Lung (tissue), 12 donors: ENCODE results near the gene ZFC3H1. TPM values are rescaled to one million over a fixed set of nuclear protein-coding genes. Genes with fewer than 3 reads are reported as not detected.
"Not testable (repeated sequence)": the region's sequence is repeated elsewhere in the genome, so short reads cannot be mapped to it uniquely, and the experiment has no call there.

Experiments
- ATAC-seq: fragments of 200-7000 bp; cut with Tn5 transposase; one replicate; pipeline ENCODE4 v1.9.1; 2020; ENCODE audit warnings: moderate number of reproducible peaks; ENCODE audit not compliant: insufficient read depth, low FRiP score
- DNase-seq, 3 donors: peaks; one replicate each; pipeline ENCODE4 v3.0.0-alpha.2; 2013 to 2017
- H3K27ac ChIP-seq, 2 donors: one replicate each; pipeline ENCODE4 v1.5.1; 2013; ENCODE audit warnings: mild to moderate bottlenecking in 2 of 2, moderate library complexity in 2 of 2, control low read depth in 1 of 2, inconsistent platforms in 1 of 2, low read depth in 1 of 2, low read length in 1 of 2
- H3K27me3 ChIP-seq, 3 donors: one replicate each; pipeline ENCODE4 v1.5.1; 2013; ENCODE audit warnings: low read length in 2 of 3; ENCODE audit not compliant: control insufficient read depth in 3 of 3, insufficient read depth in 3 of 3
- H3K36me3 ChIP-seq, 4 donors: one replicate each; pipeline ENCODE4 v1.5.1; 2013; ENCODE audit warnings: low read length in 4 of 4, mild to moderate bottlenecking in 1 of 4, moderate library complexity in 1 of 4; ENCODE audit not compliant: control insufficient read depth in 4 of 4, insufficient read depth in 4 of 4
- H3K4me1 ChIP-seq, 5 donors: one replicate each; pipeline ENCODE4 v1.5.1; 2013; ENCODE audit warnings: low read length in 5 of 5, mild to moderate bottlenecking in 2 of 5, moderate library complexity in 1 of 5; ENCODE audit not compliant: control insufficient read depth in 5 of 5, insufficient read depth in 5 of 5
- H3K4me3 ChIP-seq: one replicate; pipeline ENCODE4 v1.5.1; 2013; ENCODE audit warnings: mild to moderate bottlenecking, control low read depth, moderate library complexity
- H3K9ac ChIP-seq, 2 donors: one replicate each; pipeline ENCODE4 v1.5.1; 2013; ENCODE audit warnings: low read length in 2 of 2, control low read depth in 1 of 2; ENCODE audit not compliant: insufficient read depth in 1 of 2
- H3K9me3 ChIP-seq, 4 donors: one replicate each; pipeline ENCODE4 v1.5.1; 2013; ENCODE audit warnings: low read length in 3 of 4, mild to moderate bottlenecking in 1 of 4, moderate library complexity in 1 of 4; ENCODE audit not compliant: control insufficient read depth in 4 of 4, insufficient read depth in 3 of 4
- WGBS, 2 donors: extraction: QIAGEN DNeasy Blood & Tissue Kit; methylation state at CpG; one replicate each; pipeline ENCODE4 v1.1.7; 2013; 5-methylcytosine and 5-hydroxymethylcytosine counted together
- polyA plus RNA-seq, 2 donors: library from polyadenylated mRNA; stranded (reverse); fragments of 200-250 nt; gene quantifications; one replicate each; pipeline ENCODE4 v1.2.1, GENCODE V29; 2013
- total RNA-seq, 2 donors: library from RNA; depleted of rRNA in 1 of 2; stranded (reverse); fragments of >200 nt in 1 of 2; gene quantifications; one replicate each; pipeline ENCODE4 v1.2.1, GENCODE V29; 2014 to 2021
- TF ChIP-seq, protein P1 (sequence below): IDR thresholded peaks from 2 replicates; pipeline ENCODE4 v1.5.1; 2012; ENCODE audit warnings: mild to moderate bottlenecking; ENCODE audit errors: control extremely low read depth, extremely low read depth
- donor health status: control.
- donor health status: control.
- donor health status: Bipolar disorder and iron deficiency.
- donor health status: healthy.
- donor health status: DM: yes; HTN: yes; CAD: no.

The ZFC3H1 gene
- total and polyA plus RNA-seq, 4 donors = 15.5 to 107 (median 29.6) TPM

DNA sequence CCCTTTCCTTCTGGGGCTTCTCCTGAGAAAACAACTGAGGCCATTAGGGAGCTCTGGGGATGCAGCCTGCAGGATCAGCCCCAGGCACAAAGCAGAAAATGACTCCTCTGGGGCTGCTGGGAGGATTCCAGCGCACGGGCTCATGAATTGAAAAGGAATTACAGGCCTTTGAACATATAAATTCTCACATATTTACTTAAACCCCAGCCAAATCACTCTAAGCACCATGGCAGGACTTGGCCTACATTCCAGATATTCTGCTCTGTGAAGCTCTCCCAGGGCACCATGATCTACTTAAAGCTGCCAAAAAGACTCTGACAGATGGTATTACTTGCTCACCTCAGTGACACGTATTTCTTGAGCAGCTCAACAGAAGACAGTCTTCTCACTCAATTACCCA, 87.2 kb downstream of the ZFC3H1 start:
- DNase-seq (no peak), ATAC-seq (no peak)
- TF ChIP-seq, protein P1, sequence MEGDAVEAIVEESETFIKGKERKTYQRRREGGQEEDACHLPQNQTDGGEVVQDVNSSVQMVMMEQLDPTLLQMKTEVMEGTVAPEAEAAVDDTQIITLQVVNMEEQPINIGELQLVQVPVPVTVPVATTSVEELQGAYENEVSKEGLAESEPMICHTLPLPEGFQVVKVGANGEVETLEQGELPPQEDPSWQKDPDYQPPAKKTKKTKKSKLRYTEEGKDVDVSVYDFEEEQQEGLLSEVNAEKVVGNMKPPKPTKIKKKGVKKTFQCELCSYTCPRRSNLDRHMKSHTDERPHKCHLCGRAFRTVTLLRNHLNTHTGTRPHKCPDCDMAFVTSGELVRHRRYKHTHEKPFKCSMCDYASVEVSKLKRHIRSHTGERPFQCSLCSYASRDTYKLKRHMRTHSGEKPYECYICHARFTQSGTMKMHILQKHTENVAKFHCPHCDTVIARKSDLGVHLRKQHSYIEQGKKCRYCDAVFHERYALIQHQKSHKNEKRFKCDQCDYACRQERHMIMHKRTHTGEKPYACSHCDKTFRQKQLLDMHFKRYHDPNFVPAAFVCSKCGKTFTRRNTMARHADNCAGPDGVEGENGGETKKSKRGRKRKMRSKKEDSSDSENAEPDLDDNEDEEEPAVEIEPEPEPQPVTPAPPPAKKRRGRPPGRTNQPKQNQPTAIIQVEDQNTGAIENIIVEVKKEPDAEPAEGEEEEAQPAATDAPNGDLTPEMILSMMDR = no peak
- 76 to 90% methylated on average over 3 of the region's 3 CpGs for WGBS, 2 donors
- Histone ChIP-seq H3K9ac (no peak overlapping the region), H3K4me3 (no peak overlapping the region), H3K27ac (no peak overlapping the region), H3K36me3 (no peaks in the 10 kb centered on the region), H3K9me3 (no peaks in the 10 kb centered on the region), H3K4me1 (peaks cover 0 to 3% (median 0%) of the 10 kb centered on the region in 5 donors), H3K27me3 (no peaks in the 10 kb centered on the region)

DNA sequence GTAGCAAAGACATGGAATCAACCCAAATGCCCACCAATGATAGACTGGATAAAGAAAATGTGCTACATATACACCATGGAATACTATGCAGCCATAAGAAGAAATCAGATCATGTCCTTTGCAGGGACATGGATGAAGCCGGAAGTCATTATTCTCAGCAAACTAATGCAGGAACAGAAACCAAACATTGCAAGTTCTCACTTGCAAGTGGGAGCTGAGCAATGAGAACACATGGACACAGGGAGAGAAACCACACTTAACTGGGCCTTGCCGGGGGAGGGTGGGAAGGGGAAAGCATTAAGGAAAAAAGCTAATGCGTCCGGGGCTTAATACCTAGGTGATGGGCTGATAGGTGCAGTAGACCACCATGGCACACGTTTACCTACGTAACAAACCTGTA, 93.8 kb downstream of the ZFC3H1 start:
- 80 to 94% methylated on average over 6 of the region's 6 CpGs for WGBS, 2 donors

DNA sequence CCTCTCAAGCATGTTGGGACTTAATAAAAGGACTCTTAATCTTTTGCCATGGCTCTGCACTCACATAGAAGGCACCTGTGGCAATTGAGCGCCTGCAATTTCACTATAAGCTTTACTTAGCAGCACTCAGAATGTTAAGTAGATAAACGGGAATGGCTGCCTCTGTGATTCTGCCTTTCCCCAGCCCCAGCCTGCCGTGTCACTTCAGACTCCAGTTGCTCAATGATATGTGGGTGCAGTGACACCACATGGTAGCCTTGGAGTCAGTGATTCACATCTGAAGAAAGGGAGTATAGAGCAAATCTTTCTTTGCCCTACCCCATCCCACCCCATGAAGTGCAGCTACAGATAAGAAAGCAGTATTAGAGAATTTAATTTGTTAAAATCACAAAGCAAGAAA, 96.1 kb downstream of the ZFC3H1 start:
- Histone ChIP-seq H3K9me3 (no peaks in the 10 kb centered on the region), H3K27me3 (no peaks in the 10 kb centered on the region), H3K27ac (no peak overlapping the region), H3K36me3 (no peaks in the 10 kb centered on the region), H3K4me1 (peaks cover 0 to 7% (median 0%) of the 10 kb centered on the region in 5 donors), H3K9ac (no peak overlapping the region), H3K4me3 (no peak overlapping the region)
- TF ChIP-seq, protein P1 = no peak
- no peak for ATAC-seq
- peak; percentile 50 to 73 (median 55) for DNase-seq
- WGBS, 2 donors = 55 to 79% methylated on average over 3 of the region's 3 CpGs

More for the DNA sequence above, 93.8 kb downstream of the ZFC3H1 start:
- not testable (repeated sequence) for H3K9me3 ChIP-seq, H3K4me1 ChIP-seq, H3K27me3 ChIP-seq, H3K36me3 ChIP-seq, DNase-seq, H3K27ac ChIP-seq, H3K4me3 ChIP-seq, H3K9ac ChIP-seq, ATAC-seq

DNA sequence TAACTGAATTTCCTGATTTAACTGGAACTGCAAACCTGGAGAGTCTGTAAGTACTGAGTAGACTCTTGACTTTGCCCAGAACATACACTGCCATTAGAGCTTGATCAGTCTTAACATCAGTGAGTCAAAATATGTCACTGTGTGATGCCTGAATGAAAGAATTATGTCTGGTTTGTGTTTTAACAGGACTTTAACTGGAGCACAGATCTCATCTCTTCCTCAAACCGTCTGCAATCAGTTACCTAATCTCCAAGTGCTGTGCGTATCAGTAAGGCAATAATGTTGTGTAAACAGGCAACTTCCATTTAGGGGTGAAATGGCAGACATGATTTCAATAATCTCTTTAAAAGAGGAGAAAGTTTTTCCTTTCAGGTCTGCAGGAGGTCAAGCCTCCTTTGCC, 97.0 kb downstream of the ZFC3H1 start:
- Histone ChIP-seq H3K27ac (no peak overlapping the region), H3K9me3 (no peaks in the 10 kb centered on the region), H3K27me3 (no peaks in the 10 kb centered on the region), H3K9ac (no peak overlapping the region), H3K36me3 (no peaks in the 10 kb centered on the region), H3K4me1 (peaks cover 0 to 7% (median 0%) of the 10 kb centered on the region in 5 donors), H3K4me3 (no peak overlapping the region)
- no peak for ATAC-seq
- DNase-seq = peak in 1 of 3 donors; percentile 19
- 34 to 39% methylated on average over 2 of the region's 2 CpGs for WGBS, 2 donors
- TF ChIP-seq, protein P1 = no peak
